LoVo (cell line): ENCODE measurements around the gene OBSCN.
A peak's percentile ranks its signal among the peaks of the same experiment; 100 is the strongest.

ENCODE experiments used
- DNase-seq: peaks from one replicate; pipeline ENCODE4 v3.0.0-alpha.2; 2016; ENCODE audit warnings: low spot score

Gene OBSCN, protein sequence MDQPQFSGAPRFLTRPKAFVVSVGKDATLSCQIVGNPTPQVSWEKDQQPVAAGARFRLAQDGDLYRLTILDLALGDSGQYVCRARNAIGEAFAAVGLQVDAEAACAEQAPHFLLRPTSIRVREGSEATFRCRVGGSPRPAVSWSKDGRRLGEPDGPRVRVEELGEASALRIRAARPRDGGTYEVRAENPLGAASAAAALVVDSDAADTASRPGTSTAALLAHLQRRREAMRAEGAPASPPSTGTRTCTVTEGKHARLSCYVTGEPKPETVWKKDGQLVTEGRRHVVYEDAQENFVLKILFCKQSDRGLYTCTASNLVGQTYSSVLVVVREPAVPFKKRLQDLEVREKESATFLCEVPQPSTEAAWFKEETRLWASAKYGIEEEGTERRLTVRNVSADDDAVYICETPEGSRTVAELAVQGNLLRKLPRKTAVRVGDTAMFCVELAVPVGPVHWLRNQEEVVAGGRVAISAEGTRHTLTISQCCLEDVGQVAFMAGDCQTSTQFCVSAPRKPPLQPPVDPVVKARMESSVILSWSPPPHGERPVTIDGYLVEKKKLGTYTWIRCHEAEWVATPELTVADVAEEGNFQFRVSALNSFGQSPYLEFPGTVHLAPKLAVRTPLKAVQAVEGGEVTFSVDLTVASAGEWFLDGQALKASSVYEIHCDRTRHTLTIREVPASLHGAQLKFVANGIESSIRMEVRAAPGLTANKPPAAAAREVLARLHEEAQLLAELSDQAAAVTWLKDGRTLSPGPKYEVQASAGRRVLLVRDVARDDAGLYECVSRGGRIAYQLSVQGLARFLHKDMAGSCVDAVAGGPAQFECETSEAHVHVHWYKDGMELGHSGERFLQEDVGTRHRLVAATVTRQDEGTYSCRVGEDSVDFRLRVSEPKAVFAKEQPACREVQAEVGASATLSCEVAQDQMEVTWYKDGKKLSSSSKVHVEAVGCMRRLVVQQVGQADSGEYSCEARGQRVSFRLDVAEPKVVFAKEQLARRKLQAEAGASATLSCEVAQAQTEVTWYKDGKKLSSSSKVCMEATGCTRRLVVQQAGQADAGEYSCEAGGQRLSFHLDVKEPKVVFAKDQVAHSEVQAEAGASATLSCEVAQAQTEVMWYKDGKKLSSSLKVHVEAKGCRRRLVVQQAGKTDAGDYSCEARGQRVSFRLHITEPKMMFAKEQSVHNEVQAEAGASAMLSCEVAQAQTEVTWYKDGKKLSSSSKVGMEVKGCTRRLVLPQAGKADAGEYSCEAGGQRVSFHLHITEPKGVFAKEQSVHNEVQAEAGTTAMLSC (N-terminal part only)

GRCh38 chr1:228207851-228208821 lies at the start of gene OBSCN:
TSS of gene OBSCN (plus strand) at chr1:228208044. CDS start at chr1:228211784, 3,740 bp downstream.
- DNase-seq = no peak

DNA sequence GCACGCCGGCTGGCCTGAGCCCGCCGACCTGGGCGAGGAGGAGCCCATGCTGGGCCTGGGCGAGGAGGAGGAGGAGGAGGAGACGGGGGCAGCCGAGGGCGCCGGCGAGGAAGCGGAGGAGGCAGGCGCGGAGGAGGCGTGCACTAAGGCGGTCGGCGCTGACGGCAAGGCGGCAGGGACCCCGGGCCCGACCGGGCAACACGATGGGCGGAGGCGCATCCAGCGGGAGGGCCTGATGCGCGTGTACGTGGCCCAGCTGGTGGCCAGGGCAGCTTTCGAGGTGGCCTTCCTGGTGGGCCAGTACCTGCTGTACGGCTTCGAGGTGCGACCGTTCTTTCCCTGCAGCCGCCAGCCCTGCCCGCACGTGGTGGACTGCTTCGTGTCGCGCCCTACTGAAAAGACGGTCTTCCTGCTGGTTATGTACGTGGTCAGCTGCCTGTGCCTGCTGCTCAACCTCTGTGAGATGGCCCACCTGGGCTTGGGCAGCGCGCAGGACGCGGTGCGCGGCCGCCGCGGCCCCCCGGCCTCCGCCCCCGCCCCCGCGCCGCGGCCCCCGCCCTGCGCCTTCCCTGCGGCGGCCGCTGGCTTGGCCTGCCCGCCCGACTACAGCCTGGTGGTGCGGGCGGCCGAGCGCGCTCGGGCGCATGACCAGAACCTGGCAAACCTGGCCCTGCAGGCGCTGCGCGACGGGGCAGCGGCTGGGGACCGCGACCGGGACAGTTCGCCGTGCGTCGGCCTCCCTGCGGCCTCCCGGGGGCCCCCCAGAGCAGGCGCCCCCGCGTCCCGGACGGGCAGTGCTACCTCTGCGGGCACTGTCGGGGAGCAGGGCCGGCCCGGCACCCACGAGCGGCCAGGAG lies 49.5 kb upstream of the OBSCN start:
- DNase-seq = no peak

GRCh38 chr1:228159008-228159665 lies 48.7 kb upstream of the OBSCN start:
- DNase-seq = no peak

DNA sequence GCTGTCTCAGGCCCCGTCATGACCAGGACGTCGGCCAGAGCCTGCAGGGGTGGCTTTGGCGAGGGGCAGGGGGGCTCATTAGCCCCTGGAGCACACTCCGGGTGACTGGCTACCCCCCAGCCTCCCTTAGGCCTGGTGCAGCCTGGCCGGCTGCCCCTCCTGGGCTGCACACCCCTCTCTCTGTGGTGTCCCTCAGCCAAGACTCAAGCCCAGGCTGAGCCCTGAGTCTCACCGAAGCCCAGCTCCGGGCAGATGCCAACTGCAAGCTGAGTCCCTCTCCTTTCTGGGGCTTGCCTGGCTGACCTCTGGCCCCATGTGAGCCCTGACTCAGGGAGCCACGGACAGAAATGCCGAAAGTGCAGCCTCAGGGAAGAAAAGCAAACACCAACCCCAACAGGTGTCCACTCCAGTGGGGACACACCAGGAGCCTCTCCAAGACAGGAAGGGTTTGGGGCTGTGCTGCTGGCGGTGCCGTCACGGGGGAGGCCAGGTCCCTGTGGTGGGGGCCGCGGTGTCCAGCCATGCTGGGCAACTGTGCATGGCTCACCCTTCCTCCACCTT lies 47.6 kb upstream of the OBSCN start:
- DNase-seq = no peak

DNA sequence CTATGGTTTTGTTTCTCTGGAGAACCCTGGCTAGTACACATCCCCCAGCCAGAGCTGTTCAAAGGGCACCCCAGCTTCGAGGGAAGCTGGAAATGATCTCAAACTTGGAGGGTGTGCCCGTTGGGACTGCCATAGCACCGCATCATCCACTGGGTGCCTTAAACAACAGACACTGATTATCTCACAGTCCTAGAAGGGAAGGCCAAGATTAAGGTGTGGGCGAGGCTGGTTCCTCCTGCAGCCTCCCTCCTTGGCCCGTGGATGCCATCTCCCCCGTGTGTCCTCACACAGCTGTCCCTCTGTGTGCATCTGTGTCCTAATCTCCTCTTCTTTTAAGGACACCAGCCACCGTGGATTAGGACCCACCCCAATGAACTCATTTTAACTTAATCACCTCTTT lies 46.5 kb upstream of the OBSCN start:
- DNase-seq = no peak

DNA sequence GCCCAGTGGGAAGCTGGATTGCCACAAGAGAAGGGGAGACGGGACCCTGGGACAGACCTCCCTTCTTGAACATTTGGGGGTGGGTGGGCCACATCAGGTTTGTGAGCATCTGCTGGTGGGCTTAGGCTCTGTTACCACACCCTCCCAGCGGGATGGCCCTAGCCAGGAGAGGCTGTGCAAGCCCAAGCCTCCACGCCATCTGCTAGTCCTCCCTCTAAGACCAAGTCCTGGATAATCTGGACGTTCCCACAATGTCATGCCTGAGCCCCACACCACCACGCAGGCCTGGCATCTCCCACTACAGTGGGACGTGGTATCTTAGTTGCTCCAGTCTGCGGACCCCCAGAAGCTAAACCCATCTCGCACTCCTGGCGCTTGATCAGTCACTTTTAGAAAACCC lies 46.0 kb upstream of the OBSCN start:
- no peak for DNase-seq

- DNase-seq = no peak
Observed at GRCh38 chr1:228162286-228163006, 45.4 kb upstream of the OBSCN start.

- DNase-seq = peak; percentile 43
Observed at GRCh38 chr1:228163007-228163753, 44.7 kb upstream of the OBSCN start.

DNA sequence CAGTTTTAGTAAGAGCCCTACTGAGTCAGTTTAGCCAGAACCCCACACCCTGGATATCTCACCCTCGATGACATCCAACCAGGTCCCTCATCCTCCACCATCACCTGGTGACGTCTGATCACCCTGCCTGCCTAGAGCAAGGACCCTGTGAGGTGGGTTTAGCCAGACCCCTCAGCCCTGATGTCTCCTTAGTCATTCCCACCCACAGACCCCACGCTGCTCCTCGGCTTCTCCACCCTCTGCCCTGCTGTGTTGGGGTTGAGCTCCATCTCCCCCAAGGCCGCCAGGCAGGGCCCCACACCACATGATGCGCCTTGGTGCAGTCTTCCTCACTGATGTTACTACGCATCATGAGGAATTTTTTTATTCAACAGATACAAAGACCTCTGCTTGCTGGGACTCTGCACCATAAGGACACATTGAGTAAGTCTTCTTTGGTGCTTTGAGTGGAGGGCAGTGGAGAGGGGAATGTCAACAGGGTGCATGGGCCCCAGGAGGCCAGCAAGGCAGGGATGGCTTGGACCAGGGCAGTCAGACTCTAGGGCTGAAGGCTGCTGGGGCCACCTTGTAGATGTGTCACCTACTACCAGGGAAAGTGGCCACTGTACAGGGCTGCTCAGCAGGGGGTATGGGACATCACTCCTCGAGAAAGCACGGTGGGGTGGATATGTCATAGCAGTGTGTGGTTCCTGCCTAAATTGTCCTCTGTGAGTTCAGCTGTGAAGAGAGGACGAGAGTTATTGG lies 43.9 kb upstream of the OBSCN start:
- no peak for DNase-seq

DNA sequence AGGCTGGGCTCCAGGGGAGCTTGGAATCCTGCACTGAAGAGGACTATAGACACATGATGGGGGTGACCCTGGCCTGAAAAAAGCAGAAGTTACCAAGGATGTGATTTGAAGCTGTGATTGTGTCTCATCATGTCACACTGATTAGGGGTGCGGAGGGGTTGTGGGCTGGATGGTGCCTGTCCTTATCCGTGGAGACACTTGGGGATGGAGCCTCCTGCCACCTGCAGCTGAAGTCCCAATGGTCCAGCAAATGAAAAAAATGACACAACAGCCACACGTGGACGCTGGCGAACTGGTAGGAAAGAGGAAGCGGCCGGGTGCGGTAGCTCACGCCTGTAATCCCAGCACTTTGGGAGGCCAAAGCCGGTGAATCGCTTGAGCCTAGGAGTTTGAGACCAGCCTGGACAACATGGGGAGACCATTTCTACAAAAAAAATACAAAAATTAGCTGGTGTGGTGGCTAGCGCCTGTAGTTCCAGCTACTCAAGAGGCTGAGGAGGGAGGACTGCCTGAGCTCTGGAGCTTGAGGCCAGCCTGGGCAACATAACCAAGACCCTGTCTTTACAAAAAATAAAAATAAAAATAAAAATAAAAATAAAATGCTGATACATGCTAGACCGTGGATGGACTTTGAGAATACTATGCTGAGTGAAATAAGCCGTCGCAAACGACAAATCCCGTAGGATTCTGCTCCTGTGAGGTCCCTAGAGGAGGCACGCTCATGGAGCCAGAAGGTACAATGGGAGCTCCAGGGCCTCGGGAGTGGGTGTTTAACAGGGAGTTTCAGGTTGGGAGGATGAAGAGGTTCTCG lies 43.1 kb upstream of the OBSCN start:
- DNase-seq = no peak

GRCh38 chr1:228165372-228166169 lies 42.3 kb upstream of the OBSCN start, which contains the start of gene IBA57:
TSS of gene IBA57 (plus strand) at chr1:228165804. CDS start at chr1:228165817, 13 bp downstream.
- peak; percentile 98 for DNase-seq

DNA sequence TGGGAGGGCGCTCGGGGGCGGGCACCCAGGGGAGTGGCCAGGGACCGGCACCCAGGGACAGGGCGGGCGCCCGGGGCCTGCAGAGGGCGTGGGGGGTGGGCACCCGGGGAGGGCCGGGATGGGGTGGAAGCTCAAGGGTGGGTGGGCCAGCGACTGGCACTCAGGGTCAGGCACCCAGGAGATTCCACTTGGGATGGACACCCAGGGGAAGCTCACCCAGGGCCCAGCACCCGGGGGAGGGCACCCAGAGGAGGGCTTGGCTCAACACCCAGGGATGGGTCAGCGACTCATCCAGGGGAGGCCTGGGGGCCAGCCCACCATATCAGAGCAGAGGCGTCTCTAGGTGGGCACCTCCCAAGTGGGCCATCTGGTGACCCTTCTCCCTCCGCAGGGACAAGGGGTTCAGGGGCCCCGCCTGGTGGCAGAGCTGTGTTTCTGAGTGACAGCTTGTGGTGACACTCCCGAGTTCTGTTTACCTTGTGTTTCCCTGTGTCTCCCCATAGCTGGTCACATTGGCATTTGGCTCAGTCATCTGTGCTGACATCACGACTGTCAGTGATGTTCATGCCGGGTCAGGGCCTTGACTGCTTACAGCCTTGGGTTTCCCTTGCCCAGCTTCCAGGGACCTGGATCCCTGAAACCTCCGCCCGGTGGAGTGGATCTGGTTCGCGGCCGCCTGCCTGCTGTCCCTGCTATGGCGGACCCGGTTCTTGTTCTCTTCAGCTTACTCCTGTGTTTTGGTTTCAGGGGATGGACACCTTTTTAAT lies 41.5 kb upstream of the OBSCN start:
- DNase-seq = peak; percentile 73

GRCh38 chr1:228168563-228169270 lies 39.1 kb upstream of the OBSCN start:
- no peak for DNase-seq

DNA sequence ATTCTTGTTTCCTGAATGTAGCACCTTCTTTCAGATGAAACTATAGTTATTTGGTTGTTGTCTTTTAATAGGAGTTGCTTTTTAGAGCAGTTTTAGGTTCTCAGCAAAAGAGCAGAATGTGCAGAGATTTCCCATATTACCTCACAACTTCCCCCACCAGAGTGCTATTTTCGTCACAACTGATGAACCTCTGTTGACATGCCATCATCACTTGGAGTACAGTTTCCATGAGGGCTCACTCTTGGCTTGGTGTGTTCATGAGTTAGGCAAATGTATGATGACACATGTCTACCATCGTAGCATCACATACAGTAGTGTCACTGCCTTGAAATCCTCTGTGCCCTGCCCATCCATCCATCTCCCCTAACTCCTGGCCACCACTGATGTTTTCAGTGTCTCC lies 38.5 kb upstream of the OBSCN start:
- DNase-seq = no peak
